Fibroblast of peridontal ligament (primary cell): ENCODE measurements around the gene ARHGAP11A.

Source experiments
- DNase-seq: peaks from one replicate; pipeline ENCODE4 v3.0.0-alpha.2; 2010; ENCODE audit errors: extremely low read depth

The ARHGAP11A gene

DNA sequence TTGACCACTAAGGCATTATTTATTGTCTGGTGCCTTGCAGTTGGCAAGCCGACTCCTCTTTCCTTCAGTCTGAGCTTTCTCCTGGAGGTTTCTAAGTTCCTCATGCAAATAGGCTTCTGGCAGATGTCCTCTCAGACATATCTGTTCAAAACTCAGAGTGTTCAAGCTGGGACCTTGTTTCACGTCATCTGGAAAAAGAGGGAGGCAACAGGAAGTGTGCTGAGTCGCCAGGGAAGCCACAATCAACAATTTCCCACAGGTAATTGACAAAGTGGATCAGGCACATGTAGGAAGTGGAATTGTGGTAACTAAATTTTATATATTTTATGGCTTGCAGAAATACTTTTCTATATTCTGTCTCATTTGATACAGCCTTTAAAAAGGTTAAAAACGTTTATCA lies 40.8 kb downstream of the ARHGAP11A start:
- no peak for DNase-seq

DNA sequence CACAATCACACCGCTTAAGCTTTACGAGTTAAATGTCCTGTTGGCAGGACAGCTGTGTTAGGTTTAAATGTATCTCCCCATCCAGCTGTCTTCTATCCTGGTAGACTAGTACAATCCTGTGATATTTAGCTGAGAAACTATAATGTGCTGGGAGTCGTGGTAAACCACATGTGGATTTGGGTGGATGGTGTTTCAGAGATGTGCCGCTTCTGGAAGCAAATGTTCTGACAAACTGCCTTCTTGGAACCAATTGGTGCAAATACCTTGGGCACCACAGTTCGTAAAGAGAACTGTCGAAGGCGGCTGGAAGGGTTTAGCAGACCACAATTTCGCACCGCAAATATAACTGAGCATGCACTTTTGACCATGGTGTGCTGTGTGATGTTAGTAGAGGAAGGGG lies 41.2 kb downstream of the ARHGAP11A start:
- no peak for DNase-seq

DNA sequence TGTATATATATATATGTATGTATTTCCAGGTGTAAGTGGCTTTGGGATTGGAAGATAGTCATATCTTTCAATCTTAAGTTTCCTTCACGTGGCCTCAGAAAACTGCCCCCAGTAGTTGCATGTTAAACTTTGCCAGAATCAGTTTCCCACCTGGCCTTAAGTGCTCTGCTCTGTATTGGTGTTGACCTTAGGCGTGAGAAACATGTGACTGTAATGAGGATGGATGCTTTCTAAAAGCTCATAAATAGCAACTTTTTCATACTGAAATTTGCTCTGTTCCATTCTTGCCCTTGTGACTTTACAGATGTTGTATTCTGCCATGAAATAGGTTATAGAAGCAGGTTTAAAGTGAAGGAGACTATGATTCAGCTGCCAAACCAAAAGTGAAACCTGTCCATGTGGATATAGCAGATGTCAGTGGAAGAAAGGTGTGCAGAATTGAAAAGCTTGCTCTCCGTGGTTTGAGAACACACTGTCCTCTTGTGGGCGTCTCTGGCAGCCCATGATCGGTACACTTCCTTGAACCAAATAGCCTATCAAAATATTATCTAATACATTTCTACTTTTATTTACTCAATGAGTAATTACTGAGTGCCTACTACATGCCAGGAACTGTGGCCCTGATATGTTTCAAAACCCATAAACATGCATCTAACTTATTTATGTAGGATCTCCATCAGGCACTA lies 42.0 kb downstream of the ARHGAP11A start:
- DNase-seq = no peak

DNA sequence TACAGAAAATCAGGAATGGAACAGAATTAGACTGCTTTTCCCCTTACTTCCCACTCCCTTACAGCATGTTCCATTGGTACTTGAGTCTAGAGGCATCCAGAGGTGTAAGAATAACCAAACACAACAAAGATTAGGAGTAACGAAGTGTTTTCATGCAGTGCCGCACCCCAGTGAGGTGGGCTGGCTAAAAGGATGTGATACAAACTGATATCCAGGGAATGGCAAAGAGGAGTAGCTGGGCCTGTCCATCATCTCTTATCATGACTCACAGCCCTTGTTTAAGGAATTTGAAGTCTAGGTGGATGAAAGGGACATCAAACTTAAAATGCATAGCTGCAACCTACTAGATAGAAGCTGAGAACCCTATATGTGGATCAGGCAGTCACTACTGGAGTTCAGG lies 42.6 kb downstream of the ARHGAP11A start:
- DNase-seq = no peak

DNA sequence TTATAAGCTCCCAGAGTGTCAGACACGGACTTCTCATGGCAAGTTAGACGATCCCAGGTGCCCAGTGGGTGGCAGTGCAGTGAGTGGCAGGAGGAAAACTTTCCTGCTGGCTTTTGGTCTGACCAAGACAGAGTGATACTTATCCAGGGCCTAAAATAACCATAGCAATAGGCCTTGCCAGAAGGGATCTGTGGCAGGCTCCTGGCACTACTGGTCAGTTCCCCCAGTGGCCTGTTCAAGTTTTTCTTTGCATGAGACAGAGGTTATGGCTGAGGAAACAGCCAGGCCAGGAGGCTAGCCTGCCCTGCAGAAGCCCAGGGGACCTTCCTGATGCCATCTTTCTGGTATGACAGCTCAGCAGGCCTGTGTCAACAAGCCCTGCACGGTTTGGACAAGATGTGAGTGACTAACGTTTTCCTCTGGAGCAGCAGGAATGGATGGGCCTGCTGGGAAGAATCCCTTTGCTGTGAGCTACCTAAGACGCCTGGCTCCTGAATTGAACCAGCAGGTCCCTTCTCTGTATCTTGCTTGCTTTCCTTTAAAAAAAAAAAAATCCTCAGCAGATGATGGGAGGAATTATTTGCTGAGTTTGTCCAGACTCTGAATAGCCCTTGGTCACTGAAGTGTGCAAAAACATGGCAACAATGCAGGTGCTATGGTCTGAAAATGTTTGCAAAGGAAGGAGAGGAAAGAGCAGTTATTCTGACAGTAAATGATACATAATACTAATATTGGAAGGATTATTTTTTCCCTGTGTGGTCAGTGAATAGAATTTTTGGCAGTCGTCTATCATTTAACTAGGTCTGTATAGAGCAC lies 44.2 kb downstream of the ARHGAP11A start:
- peak; percentile 86 for DNase-seq

DNA sequence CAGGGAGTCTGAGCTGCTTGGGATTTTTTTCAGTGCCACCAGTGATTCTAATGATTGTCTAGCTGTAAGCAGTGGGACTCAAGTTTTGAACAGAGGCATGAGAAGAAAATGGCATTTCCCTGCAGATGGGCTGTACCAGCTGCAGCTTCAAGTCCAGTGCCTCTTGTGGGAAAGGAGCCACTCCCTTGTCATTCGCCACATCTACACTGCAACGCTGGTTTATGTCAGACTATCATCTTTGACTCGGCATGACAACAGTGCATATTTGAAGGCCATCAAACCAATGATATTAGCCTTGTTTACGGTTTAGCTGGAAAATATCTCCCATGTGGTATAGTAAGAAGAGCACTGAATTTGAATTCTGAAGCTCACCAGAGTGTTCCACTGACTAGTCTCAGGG lies 48.4 kb downstream of the ARHGAP11A start:
- DNase-seq = no peak

DNA sequence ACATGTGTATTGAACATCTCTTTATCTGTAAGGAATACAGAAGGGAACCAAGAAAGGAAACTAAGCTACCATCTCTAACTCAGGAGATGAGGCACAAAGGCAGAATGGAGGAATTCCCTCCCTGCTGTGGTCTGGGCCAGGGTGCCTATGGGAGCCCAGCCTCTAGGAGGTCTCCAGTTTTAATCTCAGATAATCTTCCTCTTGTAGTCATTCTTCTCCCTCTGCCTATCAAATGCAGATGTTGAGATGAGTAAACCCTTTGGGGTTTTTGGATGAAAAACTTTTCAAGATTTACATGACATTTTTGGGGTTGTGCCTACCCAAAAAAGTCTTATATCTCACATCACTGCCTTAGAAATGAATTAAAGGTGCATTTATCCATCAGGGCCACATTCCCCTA lies 49.5 kb downstream of the ARHGAP11A start:
- DNase-seq = no peak

DNA sequence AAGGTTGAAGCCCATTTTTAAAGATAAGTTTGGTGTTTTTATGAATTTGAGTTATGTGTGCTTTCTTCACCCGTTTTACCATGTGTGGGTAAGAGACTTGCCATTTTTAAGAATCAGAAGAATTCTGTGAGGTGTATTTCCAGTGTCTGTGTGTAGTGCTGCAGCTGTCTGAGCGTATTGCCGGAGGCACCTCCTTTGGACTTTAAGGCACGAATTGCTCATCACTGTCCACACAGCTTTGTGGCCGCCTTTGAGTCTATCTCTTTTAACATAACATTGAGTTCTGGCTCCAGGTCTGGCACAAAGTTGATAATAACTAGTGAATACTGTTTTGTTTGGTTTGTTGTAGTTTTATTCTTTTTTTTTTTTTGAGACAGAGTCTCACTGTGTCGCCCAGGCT lies 52.0 kb downstream of the ARHGAP11A start:
- no peak for DNase-seq

DNA sequence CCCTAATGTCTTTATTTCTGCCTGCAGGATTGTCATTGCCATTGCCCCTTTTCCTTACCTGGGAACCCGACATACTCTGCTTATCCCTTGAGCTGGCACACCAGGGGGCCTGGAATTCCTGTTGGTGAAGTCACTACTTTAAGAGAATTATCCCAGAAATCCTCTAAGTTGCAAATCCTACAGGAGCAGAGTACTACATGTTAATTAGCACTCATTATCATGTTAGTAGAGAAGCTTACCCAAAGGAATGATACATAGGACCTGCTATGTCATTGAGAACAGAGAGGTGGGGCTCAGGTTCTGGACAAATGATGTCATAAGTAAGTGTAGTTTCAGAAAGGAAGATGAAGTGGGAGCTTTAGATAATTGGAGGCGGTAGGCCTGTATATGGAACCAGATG lies 53.6 kb downstream of the ARHGAP11A start:
- DNase-seq = no peak

DNA sequence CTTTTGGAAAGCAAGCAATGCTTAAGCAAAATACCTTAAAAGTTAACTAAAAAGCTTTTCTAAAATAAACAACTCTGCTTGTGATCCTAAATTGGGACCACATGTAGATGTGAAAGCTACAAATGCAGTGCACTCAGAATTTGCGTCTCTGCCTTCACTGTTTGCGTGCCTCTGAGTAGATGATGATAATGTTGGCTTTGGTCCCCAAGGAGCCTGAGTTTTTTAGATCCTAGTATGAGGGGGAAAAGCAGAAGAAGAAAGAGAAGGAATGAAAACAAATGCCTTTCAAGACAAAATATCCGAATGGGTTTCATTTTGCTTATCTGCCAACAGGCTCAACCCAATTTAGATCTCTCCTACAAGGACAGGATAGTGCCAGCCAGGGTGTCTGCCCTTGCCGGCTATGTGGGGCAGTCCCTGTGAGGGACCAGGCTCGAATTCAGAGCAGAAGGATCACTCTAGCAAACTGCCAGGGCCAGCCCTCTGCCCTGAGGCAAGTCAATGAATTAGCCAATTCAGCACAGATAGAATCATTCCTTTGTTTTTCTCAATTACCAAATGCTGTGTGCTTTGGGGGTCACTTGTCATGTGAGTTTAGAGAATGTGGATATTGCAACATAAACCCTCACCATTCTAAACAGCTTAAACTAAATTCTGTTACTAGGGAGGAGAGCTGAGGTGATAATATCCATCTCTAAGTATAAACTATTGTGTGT lies 54.8 kb downstream of the ARHGAP11A start:
- peak; percentile 99 for DNase-seq

DNA sequence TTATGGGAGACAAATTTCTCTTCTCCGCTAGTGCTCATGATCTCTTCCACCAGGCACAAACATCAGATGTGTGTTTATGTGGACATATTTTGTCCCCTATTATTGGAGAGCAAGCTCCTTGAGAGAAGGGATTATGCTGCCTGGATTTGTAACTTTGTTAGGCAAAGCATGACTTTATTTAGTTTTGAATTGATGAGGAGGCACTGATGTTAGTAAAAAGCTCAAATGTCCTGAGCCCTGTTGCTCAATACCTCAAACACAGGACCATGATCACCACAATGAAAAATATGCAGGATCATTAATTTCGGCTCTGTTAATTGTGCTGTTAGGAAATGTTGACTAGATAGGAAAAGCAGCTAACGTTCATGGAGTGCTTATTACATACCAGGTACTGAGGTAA lies 55.3 kb downstream of the ARHGAP11A start:
- peak; percentile 65 for DNase-seq

DNA sequence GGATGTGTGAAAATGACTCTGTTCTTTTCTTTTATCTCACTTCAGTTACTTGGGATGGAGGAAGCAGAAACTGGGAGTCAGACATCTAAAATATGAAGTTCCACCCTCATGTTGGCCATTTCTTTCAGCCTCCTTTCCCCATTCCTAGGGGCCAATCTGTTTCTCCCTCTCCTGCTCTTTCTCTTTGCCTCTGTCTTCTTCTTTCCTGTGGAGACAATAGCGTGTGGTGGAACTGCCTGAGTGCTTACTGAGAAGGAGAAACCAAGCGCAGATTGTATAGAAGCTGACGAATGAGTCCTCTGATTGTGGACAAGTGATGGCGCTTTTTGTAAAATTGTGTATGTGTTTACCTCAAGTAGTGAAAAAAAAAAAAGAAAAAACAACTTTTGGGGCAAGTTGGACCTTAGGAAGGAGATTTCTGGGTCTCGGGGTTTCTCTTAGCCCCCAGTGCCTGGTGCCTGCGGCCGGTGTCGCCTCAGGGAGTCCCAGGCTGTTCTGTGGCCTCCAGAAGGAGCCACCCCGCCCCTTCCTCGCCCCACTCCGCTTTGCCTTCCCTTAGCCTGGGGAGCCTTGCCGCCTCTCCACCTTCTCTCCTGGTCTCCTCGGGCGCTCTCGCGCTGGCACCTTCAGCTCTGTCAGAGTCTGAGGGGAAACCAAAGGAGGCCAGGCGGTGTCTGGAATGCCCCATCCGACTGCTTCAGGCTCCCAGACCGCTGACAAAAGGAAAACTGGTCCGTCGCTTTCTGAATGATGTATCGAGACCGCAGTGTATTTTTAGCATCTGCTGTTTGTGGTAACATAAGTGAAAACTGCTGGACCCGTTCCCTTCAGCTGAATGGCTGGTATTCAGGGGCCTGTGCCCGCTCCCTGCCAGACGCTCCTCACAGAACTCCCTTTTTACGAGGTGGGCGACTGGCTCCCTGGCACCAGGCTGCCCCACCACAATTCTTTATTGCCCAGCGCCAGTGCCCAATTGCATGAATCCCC lies 56.3 kb downstream of the ARHGAP11A start:
- no peak for DNase-seq

DNA sequence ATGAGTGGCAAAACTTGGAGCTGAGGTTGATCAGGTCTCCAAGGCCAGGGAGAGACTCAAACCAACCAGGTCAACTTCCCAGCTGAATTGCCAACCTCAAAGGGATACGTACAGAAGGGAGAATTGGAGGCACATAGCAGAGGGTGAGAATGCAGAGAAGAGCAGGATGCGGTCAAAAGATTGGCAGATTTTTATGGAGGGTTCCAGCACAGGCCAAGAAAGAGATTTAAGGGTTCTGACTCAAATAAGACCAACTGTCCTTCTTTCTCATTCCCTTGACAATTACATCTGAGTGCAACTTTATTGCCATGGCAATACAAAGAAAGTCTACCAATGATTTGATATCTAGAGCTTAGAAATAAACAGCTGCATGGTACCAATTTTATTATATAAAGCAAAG lies 59.4 kb downstream of the ARHGAP11A start:
- DNase-seq = no peak

DNA sequence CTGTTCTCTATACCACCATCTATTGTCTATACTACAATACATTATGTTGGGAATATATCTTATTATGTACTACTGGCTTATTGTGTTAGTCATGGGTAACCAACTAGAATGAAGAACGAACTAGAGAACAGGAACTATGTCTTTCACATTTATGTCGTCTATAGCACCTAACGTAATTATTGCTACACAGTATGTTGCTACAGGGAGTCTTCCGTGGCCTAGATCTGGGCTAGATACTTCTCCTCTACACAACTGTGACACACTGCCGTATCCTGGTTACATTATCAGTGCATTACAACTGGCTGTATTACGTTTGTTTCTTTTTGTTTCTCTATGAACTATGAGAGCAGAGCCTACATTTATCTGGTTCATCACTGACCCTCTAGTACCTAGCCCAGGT lies 60.2 kb downstream of the ARHGAP11A start:
- DNase-seq = no peak

DNA sequence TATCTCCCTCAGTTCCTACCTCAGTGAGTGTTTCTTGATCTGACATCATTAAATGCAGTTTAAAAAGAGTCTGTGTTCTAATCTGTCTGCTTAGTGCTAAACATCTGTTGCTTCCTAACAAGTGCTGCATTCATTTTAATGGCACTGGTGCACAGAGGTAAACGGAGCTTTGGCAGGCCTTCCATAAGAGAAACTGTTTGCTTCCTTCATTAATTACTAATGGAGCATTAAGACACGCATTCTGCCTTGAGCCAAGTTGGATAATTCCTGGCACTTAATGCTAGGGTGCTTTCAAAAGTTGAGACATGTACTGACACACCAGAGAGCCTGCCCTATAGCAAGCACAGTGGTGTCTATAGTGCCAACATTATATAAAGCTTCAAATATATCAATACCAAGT lies 60.9 kb downstream of the ARHGAP11A start:
- no peak for DNase-seq

DNA sequence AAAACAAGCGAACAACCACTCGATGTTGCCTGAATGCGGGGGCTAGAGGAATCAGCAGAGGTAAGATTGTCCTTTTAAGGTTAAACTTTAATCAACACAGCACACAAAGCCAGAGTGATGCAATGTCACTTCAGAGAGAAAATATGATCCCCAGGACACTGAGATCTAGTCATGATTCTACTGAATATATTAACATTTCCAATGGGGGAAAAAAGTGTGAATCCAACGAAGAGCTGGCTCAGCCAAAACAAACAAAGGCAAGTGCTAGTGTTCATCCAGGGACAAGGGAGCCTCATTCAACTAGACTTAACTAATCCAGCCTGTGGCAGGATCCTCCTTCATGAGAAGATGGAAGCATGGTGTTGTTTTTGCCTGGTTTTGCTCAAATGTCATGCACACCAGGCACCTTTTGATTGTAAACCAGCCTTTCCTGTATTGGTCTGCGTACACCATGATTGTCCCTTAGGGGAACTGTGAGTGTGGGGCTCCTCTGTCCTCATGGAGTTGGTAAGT lies 62.0 kb downstream of the ARHGAP11A start:
- DNase-seq = no peak

DNA sequence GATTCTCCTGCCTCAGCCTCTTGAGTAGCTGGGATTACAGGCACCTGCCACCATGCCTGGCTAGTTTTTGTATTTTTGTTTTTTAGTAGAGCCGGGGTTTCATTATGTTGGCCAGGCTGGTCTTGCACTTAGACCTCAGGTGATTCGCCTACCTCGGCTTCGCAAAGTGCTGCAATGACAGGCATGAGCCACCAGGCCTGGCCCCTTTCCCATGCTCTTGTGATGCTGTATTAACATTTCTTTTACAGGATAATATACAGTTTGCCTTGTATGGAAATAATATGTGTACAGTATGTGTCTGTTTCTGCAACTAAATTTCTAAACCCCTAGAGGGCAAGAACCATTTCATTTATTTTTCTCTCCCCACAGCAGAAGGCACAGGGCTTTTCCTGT lies 64.0 kb downstream of the ARHGAP11A start:
- no peak for DNase-seq

DNA sequence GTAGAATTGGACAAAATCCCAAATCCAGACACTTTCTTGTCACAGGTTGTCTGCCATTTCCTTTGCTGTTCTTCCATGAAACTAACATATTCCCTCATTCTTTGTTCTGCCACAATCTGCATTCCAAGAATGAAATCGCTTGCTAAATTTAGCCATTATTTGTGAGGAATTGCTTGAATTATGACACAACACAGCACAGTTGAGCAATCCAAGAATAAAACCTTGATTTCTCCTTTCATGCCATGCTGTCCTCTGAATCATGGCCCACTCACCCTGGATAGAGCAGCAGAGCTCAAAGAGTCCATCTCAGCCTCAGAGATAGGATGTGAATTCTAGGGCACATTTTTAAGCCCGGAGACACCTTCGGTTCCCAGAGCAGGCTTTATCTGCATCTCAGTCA lies 67.3 kb downstream of the ARHGAP11A start:
- peak; percentile 98 for DNase-seq

DNA sequence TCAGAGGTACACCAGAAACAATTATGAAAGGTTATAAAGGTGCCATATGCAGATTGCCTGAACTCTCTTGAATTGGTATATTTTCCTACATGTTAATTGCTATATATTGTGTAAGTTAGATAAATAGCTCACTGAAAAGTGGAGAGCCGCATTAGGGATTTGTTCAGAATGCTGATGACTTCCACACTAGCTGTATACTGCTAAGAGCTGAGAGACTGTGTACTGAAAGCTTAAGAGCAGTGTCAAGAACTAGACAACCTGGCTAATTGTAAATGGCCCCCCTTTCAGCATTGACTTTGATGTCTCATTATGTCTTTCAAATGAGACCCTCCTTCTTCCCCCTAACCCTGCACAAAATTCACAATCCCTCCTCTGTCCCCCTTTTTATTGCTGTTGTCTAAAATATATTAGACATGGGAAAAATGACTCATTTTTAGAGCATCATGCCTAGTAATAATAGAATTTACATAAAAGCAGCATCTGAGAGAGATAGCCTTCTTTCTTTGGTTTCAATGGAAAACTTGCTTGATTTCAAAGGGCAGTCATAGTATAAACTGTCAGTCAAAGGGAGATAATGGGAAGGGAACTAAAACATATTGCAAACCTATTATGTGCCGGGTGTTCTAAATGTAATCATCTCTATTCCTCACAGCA lies 67.8 kb downstream of the ARHGAP11A start:
- no peak for DNase-seq

DNA sequence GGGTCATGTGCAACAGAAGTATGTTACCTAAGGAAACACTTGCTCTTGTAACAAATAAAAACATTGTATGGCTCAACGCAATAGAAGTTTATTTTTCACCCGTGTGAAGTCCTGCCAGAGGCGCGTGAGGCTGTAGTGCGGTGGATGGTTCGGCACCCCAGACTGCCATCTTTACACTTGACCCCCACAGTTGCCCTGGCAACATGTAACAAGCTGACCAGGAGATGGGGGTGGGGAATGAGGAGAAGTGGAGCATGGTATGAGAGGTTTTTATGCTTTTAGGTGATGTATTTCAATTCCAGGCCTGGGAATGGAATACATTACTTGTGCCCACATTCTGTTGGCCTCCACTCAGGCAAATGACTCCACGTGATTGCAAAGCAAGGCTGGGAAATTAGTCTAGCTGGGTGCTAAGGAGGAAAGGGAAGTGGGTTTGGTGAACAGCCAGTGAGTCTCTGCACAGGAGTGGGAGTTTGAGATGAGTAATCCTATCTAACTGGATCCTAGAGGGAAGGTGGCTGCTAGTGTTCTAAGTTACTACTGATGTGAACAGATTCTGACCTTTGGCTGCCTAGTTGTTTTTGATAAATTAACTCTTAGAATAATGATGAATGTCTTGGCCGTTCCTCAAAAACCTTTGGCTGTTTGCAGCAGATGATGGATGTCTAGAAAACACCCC lies 68.7 kb downstream of the ARHGAP11A start:
- peak; percentile 91 for DNase-seq
